Kasumi-1 (cell line): ENCODE data around the gene ADRA2C.

Experiments used
- DNase-seq, 2 experiments: peaks; one replicate each; lab custom pipeline; 2025; lab: John Stamatoyannopoulos, UW

ADRA2C gene

GRCh38 chr4:3777669-3778068, 11.5 kb downstream of the ADRA2C start:
- DNase-seq, result no peak

- no peak for DNase-seq
These were observed 13.3 kb downstream of the ADRA2C start for GRCh38 chr4:3779509-3779908.

DNA sequence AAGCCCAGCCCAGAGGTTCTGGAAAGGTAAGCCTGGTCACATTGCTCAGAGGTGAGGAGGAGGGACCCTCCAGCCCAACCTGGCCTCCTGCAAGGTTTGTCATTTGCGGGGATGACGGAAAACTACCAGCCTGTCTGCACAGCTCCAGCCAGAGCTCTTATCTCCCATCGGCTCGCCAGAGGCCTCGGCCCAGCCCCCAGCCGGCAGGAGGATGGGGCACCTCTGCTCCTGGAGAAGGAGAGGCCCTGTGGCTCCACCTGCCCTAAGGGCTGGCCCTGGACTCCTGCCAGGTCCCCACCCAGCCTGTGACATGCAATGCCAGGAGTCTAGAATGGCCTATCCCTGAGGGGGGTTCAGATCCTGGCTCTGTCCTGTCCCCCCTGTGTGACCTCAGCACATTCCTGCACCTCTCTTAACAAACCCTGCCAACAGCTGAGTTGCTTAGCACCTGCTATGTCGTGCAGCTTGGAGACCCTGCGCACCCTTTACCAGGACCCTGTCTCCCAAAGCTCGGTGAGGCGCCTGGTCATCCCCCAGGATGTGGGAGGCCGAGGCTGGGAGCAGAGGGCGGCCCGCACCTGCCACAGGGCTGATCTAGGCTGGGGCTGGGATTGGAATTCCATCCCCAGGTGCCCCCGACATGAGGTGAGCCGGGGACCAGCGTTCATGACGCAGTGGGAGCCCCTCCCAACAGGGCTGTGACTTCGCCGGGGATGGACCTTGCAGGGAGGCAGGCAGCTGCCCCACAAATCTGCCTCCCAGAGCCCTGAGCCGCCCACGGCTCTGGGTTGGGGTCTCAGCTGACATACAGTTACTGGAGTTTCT, 14.4 kb downstream of the ADRA2C start:
- DNase-seq, result no peak

- no peak for DNase-seq
These were observed 15.2 kb downstream of the ADRA2C start for GRCh38 chr4:3781193-3781886.

DNA sequence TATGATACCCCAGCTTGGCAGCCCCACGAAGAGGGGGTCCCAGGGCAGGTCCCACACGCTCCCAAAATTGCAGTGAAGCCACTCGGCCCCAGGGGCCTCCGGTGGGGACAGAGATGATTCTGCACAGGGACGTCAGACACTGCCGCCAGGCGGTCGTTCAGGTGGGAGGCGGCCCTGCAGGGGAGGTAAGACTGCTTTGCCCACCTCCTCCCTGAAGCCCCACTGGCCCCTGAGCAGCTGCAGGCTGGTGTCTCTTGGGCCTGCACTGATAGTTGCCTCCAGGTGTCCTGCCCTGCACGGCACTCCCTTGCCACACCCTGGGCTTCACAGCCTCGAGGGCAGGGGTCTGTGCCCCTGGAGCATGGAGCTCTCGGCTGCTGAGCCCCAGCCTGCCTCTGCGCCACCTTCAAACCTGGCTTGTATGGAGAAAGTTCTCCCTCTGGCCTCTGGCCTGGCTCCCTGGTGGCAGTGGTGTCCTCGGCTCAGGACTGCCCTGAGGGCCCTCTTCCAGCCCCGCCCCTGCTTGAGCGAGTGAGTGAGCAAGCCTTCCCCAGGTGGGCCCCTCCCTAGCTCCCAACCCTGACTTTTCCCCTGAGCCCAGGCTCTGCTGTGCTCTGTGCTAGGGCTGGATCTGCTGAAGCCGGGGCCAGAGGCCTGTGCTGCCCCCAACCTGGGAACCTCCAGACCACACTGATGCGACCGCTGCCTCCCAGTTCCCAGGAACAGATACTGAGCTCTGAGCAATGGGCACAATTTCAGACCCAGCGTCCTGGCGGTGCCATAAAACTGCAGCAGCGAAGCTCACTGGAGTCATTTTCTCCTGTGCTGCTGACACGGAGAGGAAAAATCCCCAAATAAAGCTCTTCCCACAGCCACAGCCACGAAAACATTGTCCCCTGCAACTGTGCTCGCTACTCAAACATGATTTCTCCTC, 16.1 kb downstream of the ADRA2C start:
- DNase-seq, result no peak

- no peak for DNase-seq
These were observed 17.6 kb downstream of the ADRA2C start for GRCh38 chr4:3783693-3784306.

DNA sequence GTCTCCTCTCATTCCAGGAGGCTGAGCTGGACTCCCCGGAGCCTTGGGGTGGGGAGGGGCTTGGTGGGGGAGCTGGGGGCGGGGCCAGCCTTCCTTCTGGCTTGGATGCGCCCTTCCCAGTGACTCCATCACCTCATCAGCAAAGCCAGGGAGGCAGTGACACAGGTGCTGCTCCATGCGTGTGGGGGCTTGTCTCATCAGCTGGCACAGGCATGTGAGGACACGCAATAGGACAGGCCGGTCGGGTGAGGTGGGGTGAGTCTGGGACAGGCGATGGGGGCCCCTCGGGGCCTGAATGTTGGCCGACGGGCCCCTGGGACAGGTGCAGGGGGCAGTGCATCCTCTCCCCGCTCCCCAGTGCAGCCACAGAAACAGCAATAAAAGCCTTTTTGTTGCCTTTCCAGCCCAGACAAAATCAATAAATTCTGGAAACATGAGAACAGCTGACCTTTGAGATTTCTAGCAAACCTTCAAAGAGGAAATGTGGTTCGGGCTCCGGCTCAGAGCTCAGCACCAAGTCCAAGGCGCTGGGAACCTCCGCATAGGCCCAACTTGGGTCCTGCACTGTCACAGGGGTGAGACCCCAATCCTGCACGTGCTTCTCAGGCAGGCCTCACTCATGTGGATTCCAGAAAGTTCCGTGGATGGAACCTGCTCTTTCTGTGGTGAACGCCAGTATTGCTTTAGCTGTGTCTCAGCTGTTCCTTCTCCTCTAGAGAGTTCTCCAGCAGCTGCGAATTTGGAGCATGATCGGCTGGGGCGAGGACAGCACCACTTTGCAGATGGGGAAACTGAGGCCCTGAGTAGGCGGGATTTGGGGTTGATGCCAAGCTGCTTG, 18.5 kb downstream of the ADRA2C start:
- no peak for DNase-seq

DNA sequence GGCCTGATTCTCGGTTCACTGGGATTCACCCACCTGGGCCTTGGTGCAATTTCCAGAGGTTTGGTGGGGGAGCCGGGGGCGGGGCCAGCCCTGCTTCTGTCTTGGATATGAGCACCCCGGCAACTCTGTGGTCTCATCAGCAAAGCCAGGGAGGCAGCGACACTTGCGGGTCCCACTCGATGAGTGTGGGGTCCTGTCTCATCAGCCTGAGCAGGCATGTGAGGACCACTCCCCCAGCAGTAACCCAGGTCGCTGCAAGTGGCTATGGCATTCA, 19.0 kb downstream of the ADRA2C start:
- no peak for DNase-seq

DNA sequence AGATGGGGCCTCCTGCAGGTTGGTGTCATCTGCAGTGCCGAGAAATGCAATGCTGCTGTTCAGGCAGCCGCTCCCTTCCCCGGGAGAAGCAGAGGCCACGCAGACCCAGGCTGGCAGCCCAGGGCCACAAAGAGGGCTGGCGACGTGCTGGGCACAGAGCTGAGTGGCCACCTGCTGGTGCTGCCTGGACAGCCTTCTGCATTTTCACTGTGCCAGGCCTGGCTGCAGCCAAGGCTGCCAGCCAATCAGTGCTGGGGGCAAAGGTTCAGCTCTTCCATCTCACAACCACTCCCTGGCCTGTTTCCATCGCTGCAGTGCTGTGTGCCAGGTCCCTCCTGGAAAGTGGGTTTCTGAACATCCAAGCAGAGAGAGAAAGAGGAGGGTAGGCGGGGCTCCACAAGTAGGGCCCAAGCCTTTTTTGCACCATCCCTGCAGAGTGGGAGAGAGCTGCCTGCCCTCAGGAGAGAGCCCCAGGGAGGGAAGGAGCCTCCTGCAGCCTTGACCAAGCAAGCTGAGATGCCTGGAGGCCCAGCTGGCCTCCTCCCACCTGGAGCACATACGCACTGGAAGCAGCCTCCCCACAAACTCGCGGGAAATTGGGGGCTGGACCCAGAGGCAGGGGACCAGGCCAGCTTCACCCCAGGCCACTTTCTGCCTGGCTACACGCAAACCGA, 20.1 kb downstream of the ADRA2C start:
- DNase-seq, result no peak

- no peak for DNase-seq
These were observed 21.5 kb downstream of the ADRA2C start for GRCh38 chr4:3787489-3788365.

- no peak for DNase-seq
These were observed 22.1 kb downstream of the ADRA2C start for GRCh38 chr4:3788366-3788660.

DNA sequence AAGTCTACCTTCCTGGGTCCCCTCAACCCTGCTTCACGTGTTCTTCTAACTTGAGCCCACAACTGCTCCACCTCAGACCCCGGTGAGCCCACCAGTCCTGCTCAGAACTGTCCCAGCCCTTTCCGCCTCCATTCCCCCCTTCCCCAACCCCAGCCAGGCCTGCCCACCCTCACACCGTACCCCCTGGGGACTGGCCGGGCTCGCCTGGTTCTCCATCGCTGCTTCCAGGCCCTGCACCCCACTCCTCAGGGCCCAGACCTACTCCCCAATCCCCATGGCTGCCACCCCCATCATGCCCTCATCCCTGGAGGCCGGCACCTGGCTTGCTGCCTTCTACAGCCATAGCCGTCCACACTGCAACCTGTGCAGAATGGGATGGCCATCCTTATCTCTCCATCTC, 23.4 kb downstream of the ADRA2C start:
- no peak for DNase-seq

- no peak for DNase-seq
These were observed 23.9 kb downstream of the ADRA2C start for GRCh38 chr4:3790006-3790561.

DNA sequence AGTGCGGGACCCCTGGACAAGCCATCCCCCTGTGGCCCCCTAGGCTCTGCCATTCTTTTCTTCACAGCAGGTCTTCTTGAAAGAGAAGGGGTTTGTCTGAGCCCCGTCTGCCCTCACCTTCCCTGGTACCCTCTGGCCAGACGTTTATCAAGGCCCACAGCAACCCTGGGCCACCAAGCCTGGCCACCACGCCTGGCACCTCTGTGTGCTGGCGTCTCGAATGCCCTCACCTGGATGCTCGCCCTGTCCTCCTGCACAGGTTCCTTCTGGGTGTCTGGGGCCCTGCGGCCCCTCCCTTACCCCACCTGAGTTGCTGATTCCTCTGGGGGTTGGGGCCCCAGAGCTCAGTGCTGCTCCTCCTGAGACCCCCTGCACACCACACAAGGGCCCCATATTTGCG, 25.1 kb downstream of the ADRA2C start:
- no peak for DNase-seq

DNA sequence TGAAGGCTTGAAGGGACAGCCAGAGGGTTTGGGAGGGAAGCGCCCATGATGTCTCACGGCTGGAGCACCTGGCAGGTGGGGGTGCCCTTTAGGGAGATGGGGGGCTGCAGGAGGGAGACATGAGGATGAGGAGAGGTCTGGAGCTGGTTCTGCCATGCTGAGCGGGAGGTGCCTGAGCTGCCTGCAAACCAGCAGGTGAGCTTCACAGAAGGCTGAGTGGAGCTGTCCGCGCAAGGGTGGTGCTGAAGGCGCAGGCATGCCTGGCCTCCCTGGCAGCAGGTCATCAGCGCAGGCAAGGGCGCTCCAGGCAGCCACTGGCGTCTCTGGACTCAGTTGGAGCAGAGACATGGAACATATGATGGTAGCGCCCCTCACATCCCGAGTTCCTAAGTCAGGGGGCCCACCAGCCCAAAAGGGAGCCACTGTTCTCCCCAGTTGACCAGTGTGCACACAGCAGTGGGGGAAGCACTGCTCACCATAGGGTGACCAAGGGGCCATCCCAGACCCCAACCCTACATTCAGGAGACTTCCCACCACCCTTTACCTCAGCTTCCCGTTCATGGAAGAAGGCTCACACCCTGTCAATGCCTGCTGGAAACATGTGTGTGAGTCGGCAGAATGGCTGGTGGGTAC, 25.8 kb downstream of the ADRA2C start:
- no peak for DNase-seq

DNA sequence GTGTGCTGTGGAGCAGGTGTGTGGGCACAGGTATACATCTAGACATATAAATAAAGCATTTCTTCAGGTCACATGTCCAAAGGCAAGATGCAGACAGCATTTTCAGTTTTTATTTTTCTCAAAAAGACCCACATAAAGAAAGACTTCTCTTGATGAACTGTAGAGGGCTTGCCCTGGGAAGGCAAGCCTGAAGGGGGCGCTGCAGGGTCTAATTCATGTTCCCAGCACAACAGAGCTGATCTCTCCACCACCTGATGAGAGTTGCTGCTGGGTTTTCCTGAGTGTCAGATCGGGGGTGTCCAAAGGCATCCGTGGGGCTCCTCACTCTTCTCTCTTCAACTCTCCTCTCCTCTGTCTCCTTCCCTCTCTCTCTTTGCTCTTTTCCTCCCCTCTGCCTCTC, 26.6 kb downstream of the ADRA2C start:
- DNase-seq, result no peak

DNA sequence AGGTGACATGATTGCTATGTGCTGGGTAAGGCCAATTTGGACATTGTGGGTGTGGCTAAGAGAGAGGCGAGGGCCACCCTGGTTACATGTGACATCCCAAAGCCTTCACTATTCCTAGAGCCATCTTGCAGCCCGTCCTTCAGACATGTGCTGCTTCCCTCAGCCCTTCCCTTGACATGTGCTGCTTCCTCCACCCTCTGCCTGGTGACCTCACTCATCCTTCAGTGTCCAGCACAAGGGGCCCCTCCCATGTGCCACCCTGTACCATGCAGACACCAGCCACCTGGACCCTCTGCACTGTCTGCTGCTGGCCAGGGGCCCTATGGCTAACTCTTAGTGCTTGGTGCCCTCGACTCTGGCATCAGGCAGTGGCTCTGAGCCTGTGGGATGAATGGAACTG, 27.4 kb downstream of the ADRA2C start:
- DNase-seq, result no peak

- no peak for DNase-seq
These were observed 30.8 kb downstream of the ADRA2C start for GRCh38 chr4:3796960-3797359.
